Stimulated activated CD4-positive, alpha-beta T cell treated with anti-CD3 and anti-CD28 coated beads, Interleukin-2, amount 100 ng/mL, for 4 hours (primary cell): ENCODE measurements around the gene GBP2.
"Not testable (repeated sequence)": the region's sequence is repeated elsewhere in the genome, so short reads cannot be mapped to it uniquely, and the experiment has no call there.

Experiments
- DNase-seq: peaks from one replicate; pipeline ENCODE4 v3.0.0-alpha.2; 2020; ENCODE audit warnings: low read depth

Gene GBP2

GRCh38 chr1:89125913-89126580 is at the start of gene GBP2:
TSS of gene GBP2 (minus strand) at chr1:89126114. CDS start at chr1:89121966, 4,148 bp downstream.
- DNase-seq = peak; percentile 17

GRCh38 chr1:89174491-89174890 is 48.6 kb upstream of the GBP2 start:
- no peak for DNase-seq

DNA sequence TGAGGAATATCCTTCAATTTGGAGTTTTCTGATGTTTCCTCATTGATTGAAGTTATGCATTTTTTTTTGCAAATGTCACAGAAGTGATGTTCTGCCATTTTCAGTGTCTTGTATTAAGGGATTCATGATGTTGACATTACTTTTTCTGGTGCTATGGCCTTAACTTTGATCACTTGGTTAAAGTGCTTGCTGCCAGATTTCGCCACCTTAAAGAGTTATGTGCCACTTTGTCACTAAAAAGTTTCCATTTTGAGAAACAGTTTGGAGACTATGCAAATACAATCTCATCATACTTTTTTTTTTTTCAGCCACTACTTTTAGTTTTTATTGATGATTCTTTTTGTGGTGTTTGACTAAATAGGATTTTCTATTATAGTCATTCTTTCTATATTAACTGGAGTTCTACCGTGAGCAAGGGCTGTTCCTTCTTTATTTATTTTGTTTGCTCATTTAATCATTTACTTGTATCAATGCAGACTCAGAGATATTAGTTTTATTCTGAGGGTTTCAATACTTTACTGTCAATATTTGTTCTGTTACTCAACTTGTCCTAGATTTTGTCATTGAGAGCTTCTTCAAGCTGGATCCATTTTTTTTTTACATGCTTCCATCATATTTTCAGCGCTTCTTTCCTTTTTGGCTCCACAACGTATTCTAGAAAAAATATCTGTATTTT is 46.7 kb upstream of the GBP2 start:
- DNase-seq = no peak

GRCh38 chr1:89171067-89171438 is 45.1 kb upstream of the GBP2 start:
- DNase-seq = no peak

GRCh38 chr1:89170170-89171066 is 44.5 kb upstream of the GBP2 start:
- no peak for DNase-seq

GRCh38 chr1:89169166-89169565 is 43.3 kb upstream of the GBP2 start:
- DNase-seq = no peak

DNA sequence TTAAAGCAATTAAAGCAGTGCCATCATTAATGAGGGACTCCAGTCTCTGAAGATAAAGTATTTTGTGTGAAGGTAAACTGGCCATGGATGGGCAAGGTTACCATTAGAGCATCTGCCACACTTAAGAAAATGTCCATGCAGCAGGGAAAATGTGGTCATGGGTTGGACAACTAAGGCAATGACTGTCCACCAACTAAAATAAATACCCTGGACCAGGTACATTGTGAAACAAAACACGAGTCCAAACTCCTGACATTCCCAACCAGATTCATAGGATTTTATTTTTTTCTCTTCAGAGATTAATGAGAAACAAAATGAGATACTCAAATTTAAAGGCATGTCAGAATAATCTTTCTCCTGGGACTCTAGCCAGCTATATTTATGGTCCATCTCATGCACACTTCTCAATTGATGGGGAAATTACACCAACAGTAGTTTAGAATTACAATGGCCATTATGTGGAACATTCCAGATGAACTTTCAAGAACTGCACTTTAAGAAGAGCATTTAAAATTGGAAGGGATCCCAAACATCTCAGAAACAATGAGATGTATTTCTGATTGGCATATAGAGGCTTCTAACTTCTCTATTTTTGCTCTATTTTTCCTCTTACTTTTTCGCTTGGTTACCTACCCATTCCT is 41.8 kb upstream of the GBP2 start:
- DNase-seq = no peak

GRCh38 chr1:89166705-89167104 is 40.8 kb upstream of the GBP2 start:
- DNase-seq = no peak

- DNase-seq = no peak
Observed at GRCh38 chr1:89165811-89166210, 39.9 kb upstream of the GBP2 start.

- no peak for DNase-seq
Observed at GRCh38 chr1:89151047-89151446, 25.1 kb upstream of the GBP2 start.

GRCh38 chr1:89149976-89150375 is 24.1 kb upstream of the GBP2 start:
- DNase-seq = no peak

GRCh38 chr1:89149229-89149628 is 23.3 kb upstream of the GBP2 start:
- DNase-seq = no peak

DNA sequence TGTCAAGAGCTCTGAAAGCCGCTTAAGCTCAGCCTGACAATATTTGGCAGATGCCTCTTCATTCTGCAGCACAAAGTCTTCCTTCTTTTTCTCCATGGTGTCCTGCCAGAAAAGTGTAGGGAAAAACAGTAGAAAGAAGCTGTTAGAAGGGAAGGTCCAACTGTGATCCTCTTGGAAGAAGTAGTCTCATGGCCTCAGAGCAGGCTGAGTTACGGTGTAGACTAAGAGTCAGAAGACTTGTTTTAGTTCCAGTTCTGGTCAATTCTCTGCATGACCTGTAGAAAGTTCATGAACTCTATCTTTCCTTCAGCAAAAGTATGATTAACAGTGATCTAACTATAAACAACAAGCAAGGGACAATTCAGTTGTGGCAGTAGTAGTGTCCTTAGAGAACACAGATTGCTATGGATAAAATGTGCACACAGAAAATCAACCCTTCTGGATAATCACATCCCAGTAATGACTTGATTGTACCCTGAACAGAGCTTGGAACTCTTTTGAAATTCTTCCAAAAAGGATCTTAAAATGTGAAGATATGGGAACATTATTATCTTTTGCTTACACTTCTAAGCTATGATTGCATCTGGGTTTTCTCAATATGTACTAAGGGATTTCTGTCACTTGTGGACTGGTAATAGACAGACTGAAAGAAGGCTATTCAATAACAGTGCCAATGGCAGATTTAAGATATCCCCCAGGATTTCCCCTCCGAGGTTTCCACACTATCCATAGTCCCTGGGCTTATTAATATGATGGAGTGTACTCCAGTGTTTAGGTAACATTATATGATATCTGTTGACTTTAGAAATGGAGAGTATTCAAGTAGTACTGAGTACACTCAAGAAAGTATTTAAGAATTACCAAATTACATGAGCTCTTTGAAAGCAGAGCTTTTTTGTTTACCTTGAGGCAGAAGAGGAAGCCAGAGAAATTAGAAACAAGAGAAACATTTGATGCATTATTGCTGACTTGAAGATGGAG is 22.1 kb upstream of the GBP2 start:
- no peak for DNase-seq

DNA sequence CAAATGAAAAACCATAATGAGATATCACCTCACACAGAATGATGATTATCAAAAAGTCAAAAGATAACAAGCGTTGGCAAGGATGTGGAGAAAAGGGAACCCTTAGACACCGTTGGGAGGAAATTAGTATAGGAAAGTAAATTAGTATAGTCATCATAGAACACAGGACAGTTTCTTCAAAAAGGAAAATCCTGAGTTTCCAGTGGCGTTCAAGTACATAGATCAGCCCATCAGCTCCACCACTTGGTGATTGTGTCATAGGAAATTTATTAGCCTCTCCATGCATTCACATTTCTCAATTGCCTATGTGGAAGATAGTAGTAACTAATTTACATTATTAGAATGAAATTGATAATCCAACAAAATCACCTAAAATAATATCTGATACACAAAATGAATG is 20.8 kb upstream of the GBP2 start:
- DNase-seq = no peak

DNA sequence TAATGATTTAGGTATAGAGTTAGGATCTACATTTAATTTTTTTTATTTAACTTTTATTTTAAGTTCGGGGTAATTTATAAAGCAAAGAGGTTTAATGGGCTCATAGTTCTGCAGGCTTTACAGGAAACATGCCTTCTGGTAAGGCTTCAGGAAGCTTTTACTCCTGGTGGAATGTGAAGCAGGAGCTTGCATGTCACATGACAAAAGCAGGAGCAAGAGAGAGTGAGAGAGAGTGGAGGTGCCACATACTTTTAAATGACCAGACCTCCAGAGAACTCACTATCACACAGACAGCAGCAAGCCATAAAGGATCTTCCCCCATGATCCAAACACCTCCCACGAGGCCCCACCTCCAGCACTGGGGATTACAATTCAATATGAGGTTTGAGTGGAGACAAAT is 17.6 kb upstream of the GBP2 start:
- DNase-seq = no peak

- no peak for DNase-seq
Observed at GRCh38 chr1:89142160-89142559, 16.2 kb upstream of the GBP2 start.

GRCh38 chr1:89133747-89134146 is 7.8 kb upstream of the GBP2 start:
- DNase-seq = no peak

GRCh38 chr1:89130716-89131115 is 4.8 kb upstream of the GBP2 start:
- no peak for DNase-seq

GRCh38 chr1:89129911-89130310 is 4.0 kb upstream of the GBP2 start:
- no peak for DNase-seq

DNA sequence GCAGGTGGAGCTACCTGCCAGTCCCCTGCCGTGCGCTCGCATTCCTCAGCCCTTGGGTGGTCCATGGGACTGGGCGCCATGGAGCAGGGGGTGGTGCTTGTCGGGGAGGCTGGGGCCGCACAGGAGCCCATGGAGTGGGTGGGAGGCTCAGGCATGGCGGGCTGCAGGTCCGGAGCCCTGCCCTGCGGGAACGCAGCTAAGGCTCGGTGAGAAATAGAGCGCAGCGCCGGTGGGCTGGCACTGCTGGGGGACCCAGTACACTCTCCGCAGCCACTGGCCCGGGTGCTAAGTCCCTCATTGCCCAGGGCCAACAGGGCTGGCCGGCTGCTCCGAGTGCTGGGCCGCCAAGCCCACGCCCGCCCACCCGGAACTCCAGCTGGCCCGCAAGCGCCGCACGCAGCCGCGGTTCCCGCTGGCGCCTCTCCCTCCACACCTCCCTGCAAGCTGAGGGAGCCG is 2.1 kb upstream of the GBP2 start:
- DNase-seq = not testable (repeated sequence)
